H1 (cell line): ENCODE data around the gene HEPHL1. TPM values are rescaled to one million over a fixed set of nuclear protein-coding genes. Genes with fewer than 3 reads are reported as not detected.

ENCODE experiments used
- CTCF ChIA-PET: fragments of 300-600 bp; sonication (Branson Sonifier 250); formaldehyde crosslinking; loops from one replicate; lab custom pipeline; 2021; ENCODE audit not compliant: partially characterized antibody; lab: Charles Lee
- POLR2A ChIA-PET: fragments of 300-600 bp; sonication (Branson Sonifier 250); formaldehyde crosslinking; loops from one replicate; lab custom pipeline; 2021; ENCODE audit warnings: inconsistent platforms; ENCODE audit not compliant: partially characterized antibody; lab: Charles Lee
- DNase-seq, 2 experiments: peaks; one replicate each; pipeline versions ENCODE4 v3.0.0 to v3.0.0-alpha.2; 2010 to 2022; ENCODE audit warnings: low spot score in 2 of 2, low read depth in 1 of 2, mixed read lengths in 1 of 2
- FAIRE-seq: peaks from 2 replicates; lab custom pipeline; 2011; peaks lifted over from hg19 to GRCh38; lab: Jason Lieb, UNC
- H2AFZ ChIP-seq: 2 replicates; pipeline ENCODE4 v1.8.1; 2012; ENCODE audit warnings: low read length, inconsistent platforms
- H2AK5ac ChIP-seq: 2 replicates; pipeline ENCODE4 v1.6.1; 2013; ENCODE audit warnings: low read depth, low read length
- H2BK120ac ChIP-seq: replicated peaks from 2 replicates; pipeline ENCODE3; 2013; ENCODE audit warnings: low read depth, low read length, inconsistent platforms
- H2BK12ac ChIP-seq: 2 replicates; pipeline ENCODE4 v1.6.1; 2013; ENCODE audit warnings: low read depth, low read length
- H2BK15ac ChIP-seq: 2 replicates; pipeline ENCODE4 v1.6.1; 2013; ENCODE audit warnings: low read length
- H2BK20ac ChIP-seq: 2 replicates; pipeline ENCODE4 v1.6.1; 2013; ENCODE audit warnings: low read length
- H2BK5ac ChIP-seq: 2 replicates; pipeline ENCODE4 v1.6.1; 2013; ENCODE audit warnings: low read depth, low read length
- H3K14ac ChIP-seq: 2 replicates; pipeline ENCODE4 v1.6.1; 2013; ENCODE audit warnings: inconsistent platforms; ENCODE audit not compliant: insufficient read length
- H3K18ac ChIP-seq: 2 replicates; pipeline ENCODE4 v1.6.1; 2013; ENCODE audit warnings: low read length; ENCODE audit errors: extremely low read depth
- H3K23ac ChIP-seq: 2 replicates; pipeline ENCODE4 v1.6.1; 2013; ENCODE audit warnings: inconsistent platforms; ENCODE audit not compliant: insufficient read length
- H3K23me2 ChIP-seq: 2 replicates; pipeline ENCODE4 v1.6.1; 2013; ENCODE audit warnings: low read depth, low read length
- H3K27ac ChIP-seq: 2 replicates; pipeline ENCODE4 v1.6.1; 2011; ENCODE audit warnings: low read depth, low read length, inconsistent platforms
- H3K27me3 ChIP-seq, 4 experiments: replicated peaks in 1 of 4; 1 replicate in 1 of 4; 2 replicates in 3 of 4; pipeline versions ENCODE4 v1.6.1 to v1.8.1; 2011 to 2013; ENCODE audit warnings: low read length in 3 of 4, mild to moderate bottlenecking in 3 of 4, inconsistent platforms in 2 of 4, mixed read lengths in 2 of 4, moderate library complexity in 1 of 4; ENCODE audit not compliant: control insufficient read depth in 3 of 4, insufficient read depth in 3 of 4; ENCODE audit errors: extremely low read depth in 1 of 4
- H3K36me3 ChIP-seq, 4 experiments: 2 replicates each; pipeline versions ENCODE4 v1.6.1 to v1.8.1; 2011 to 2013; ENCODE audit warnings: mild to moderate bottlenecking in 4 of 4, low read length in 3 of 4, moderate library complexity in 2 of 4, control low read depth in 1 of 4, inconsistent platforms in 1 of 4; ENCODE audit not compliant: insufficient read depth in 4 of 4, control insufficient read depth in 2 of 4
- H3K4ac ChIP-seq: replicated peaks from 2 replicates; pipeline ENCODE3; 2013; ENCODE audit warnings: low read length, low read depth, mixed read lengths, inconsistent platforms; ENCODE audit not compliant: insufficient read length
- H3K4me1 ChIP-seq, 4 experiments: replicated peaks in 1 of 4; 1 replicate in 1 of 4; 2 replicates in 3 of 4; pipeline versions ENCODE4 v1.6.1 to v1.8.1; 2011 to 2013; ENCODE audit warnings: low read length in 3 of 4, inconsistent platforms in 2 of 4, mixed read lengths in 1 of 4; ENCODE audit not compliant: insufficient read depth in 4 of 4, control insufficient read depth in 3 of 4
- H3K4me2 ChIP-seq, 2 experiments: 2 replicates each; pipeline versions ENCODE4 v1.6.1 to v1.8.1; 2011 to 2013; ENCODE audit warnings: low read depth in 2 of 2, low read length in 2 of 2, control low read depth in 1 of 2, inconsistent platforms in 1 of 2, mild to moderate bottlenecking in 1 of 2; ENCODE audit not compliant: insufficient read depth in 1 of 2
- H3K4me3 ChIP-seq, 4 experiments: fragments of 200-600, 300-600 bp in 1 of 4; sonication (generic), shearing (Covaris generic), sonication (Bioruptor Twin) in 1 of 4; 2 replicates each; pipeline versions ENCODE4 v1.5.1 to v1.8.1; 2011 to 2016; ENCODE audit warnings: low read length in 4 of 4, low read depth in 3 of 4, control low read depth in 2 of 4, inconsistent platforms in 2 of 4, mild to moderate bottlenecking in 2 of 4, mixed read lengths in 1 of 4, moderate library complexity in 1 of 4; ENCODE audit not compliant: insufficient read depth in 2 of 4; ENCODE audit errors: extremely low read depth in 1 of 4
- H3K56ac ChIP-seq: replicated peaks from 2 replicates; pipeline ENCODE3; 2013; ENCODE audit warnings: low read depth, mild to moderate bottlenecking, mixed read lengths, low read length, inconsistent platforms; ENCODE audit not compliant: insufficient read length
- H3K79me1 ChIP-seq: 2 replicates; pipeline ENCODE4 v1.6.1; 2013; ENCODE audit warnings: low read depth, low read length, control low read depth
- H3K79me2 ChIP-seq, 2 experiments: 2 replicates each; pipeline versions ENCODE4 v1.6.1 to v1.8.1; 2012 to 2013; ENCODE audit warnings: low read length in 2 of 2, mild to moderate bottlenecking in 2 of 2, inconsistent platforms in 1 of 2; ENCODE audit not compliant: insufficient read depth in 2 of 2, control insufficient read depth in 1 of 2
- H3K9ac ChIP-seq, 4 experiments: replicated peaks in 1 of 4; 1 replicate in 1 of 4; 2 replicates in 3 of 4; pipeline versions ENCODE4 v1.6.1 to v1.8.1; 2011 to 2013; ENCODE audit warnings: low read depth in 3 of 4, low read length in 3 of 4, control low read depth in 2 of 4, mild to moderate bottlenecking in 2 of 4, moderate library complexity in 2 of 4, inconsistent platforms in 1 of 4; ENCODE audit errors: extremely low read depth in 1 of 4
- H3K9me3 ChIP-seq, 2 experiments: 2 replicates each; pipeline versions ENCODE4 v1.6.1 to v1.8.1; 2012 to 2013; ENCODE audit warnings: mild to moderate bottlenecking in 2 of 2, moderate library complexity in 2 of 2, control low read depth in 1 of 2, inconsistent platforms in 1 of 2, low read depth in 1 of 2, low read length in 1 of 2, mixed read lengths in 1 of 2; ENCODE audit not compliant: insufficient read depth in 2 of 2
- H4K20me1 ChIP-seq, 2 experiments: replicated peaks in 1 of 2; 2 replicates each; pipeline versions ENCODE3 to v1.8.1; 2011 to 2013; ENCODE audit warnings: inconsistent platforms in 2 of 2, low read length in 2 of 2, mild to moderate bottlenecking in 1 of 2; ENCODE audit not compliant: insufficient read depth in 2 of 2, control insufficient read depth in 1 of 2
- H4K5ac ChIP-seq: 2 replicates; pipeline ENCODE4 v1.6.1; 2013; ENCODE audit warnings: low read length, low read depth, mixed read lengths, inconsistent platforms; ENCODE audit not compliant: insufficient read length
- H4K8ac ChIP-seq: 2 replicates; pipeline ENCODE4 v1.8.0; 2013; ENCODE audit warnings: mild to moderate bottlenecking, moderate library complexity, low read length, inconsistent platforms; ENCODE audit not compliant: insufficient read depth; ENCODE audit errors: extremely low read depth
- H4K91ac ChIP-seq: replicated peaks from 2 replicates; pipeline ENCODE3; 2013; ENCODE audit warnings: low read length, mixed read lengths, inconsistent platforms; ENCODE audit not compliant: insufficient read length
- BACH1 ChIP-seq: IDR thresholded peaks from 2 replicates; pipeline ENCODE4 v1.6.1; 2012; ENCODE audit warnings: low read length, improper control_type of control experiment
- BRCA1 ChIP-seq: IDR thresholded peaks from 2 replicates; pipeline ENCODE4 v1.6.1; 2012; ENCODE audit warnings: low read depth, low read length, improper control_type of control experiment
- CTCF ChIP-seq, 3 experiments: IDR thresholded peaks; 1 replicate in 2 of 3; 2 replicates in 1 of 3; pipeline versions ENCODE4 v1.5.1 to v1.6.1; 2011; ENCODE audit warnings: low read length in 3 of 3, mild to moderate bottlenecking in 3 of 3, inconsistent platforms in 2 of 3, low read depth in 1 of 3, moderate library complexity in 1 of 3; ENCODE audit not compliant: insufficient read depth in 1 of 3; ENCODE audit errors: control extremely low read depth in 1 of 3
- E2F6 ChIP-seq: IDR thresholded peaks from 2 replicates; pipeline ENCODE4 v1.6.1; 2012; ENCODE audit warnings: inconsistent platforms
- JUND ChIP-seq: IDR thresholded peaks from 2 replicates; pipeline ENCODE4 v1.6.1; 2011; ENCODE audit warnings: mild to moderate bottlenecking, improper control_type of control experiment, low read length
- KDM4A ChIP-seq: IDR thresholded peaks from one replicate; pipeline ENCODE4 v1.7.1; 2012; ENCODE audit warnings: low read depth, mild to moderate bottlenecking, moderate library complexity, low read length, inconsistent platforms; ENCODE audit not compliant: severe bottlenecking
- KDM5A ChIP-seq: fragments of 200-600 bp; IDR thresholded peaks from 2 replicates; pipeline ENCODE4 v1.7.1; 2012; ENCODE audit warnings: mild to moderate bottlenecking, low read length, inconsistent platforms, mixed read lengths
- PHF8 ChIP-seq: fragments of 200-600 bp; sonication (generic); conservative IDR thresholded peaks from 2 replicates; pipeline ENCODE4 v1.7.1; 2012; ENCODE audit warnings: low read depth, mild to moderate bottlenecking, inconsistent platforms, low read length, moderate library complexity
- SP2 ChIP-seq: IDR thresholded peaks from 2 replicates; pipeline ENCODE4 v1.6.1; 2012; ENCODE audit warnings: mild to moderate bottlenecking, low read length, inconsistent platforms
- SP4 ChIP-seq: IDR thresholded peaks from 2 replicates; pipeline ENCODE4 v1.6.1; 2012; ENCODE audit warnings: low read length, inconsistent platforms
- SRF ChIP-seq: IDR thresholded peaks from 2 replicates; pipeline ENCODE4 v1.6.1; 2011; ENCODE audit warnings: mild to moderate bottlenecking, low read depth, low read length, moderate library complexity
- TAF7 ChIP-seq: optimal IDR thresholded peaks from 2 replicates; pipeline ENCODE3; 2011; ENCODE audit warnings: low read depth, mild to moderate bottlenecking, inconsistent platforms, low read length, moderate library complexity, borderline replicate concordance
- YY1 ChIP-seq: IDR thresholded peaks from 2 replicates; pipeline ENCODE4 v1.6.1; 2011; ENCODE audit warnings: low read depth, mild to moderate bottlenecking, low read length
- WGBS, 2 experiments: shearing (Covaris generic) in 1 of 2; methylation state at CpG; one replicate each; pipeline versions ENCODE4 v1.1.6 to v1.1.7; 2013 to 2015; ENCODE audit warnings: low lambda C conversion rate in 2 of 2, mixed read lengths in 2 of 2, inconsistent platforms in 1 of 2, low coverage in 1 of 2, missing lambda C conversion rate in 1 of 2; ENCODE audit not compliant: insufficient replicate concordance in 2 of 2, insufficient coverage in 1 of 2, insufficient read length in 1 of 2; ENCODE audit errors: extremely low coverage in 1 of 2, missing lambda C conversion rate in 1 of 2; 5-methylcytosine and 5-hydroxymethylcytosine counted together
- polyA plus RNA-seq, 7 experiments: library from polyadenylated mRNA; depleted of rRNA in 3 of 7; stranded (reverse) in 5 of 7; unstranded in 2 of 7; fragments of >200 nt in 5 of 7; fragments of 200-250 nt in 2 of 7; gene quantifications; 1 replicate in 5 of 7; 2 replicates in 1 of 7; 4 replicates in 1 of 7; pipeline versions ENCODE4 v1.2.1 to v1.2.3, GENCODE V29; 2011 to 2013; ENCODE audit warnings: missing spikeins in 2 of 7, mixed read lengths in 2 of 7
- total RNA-seq: library from RNA; stranded (reverse); fragmentation: NEBNext Ultra II Directional; extraction: Animal tissue kit (Norgen Biotek cat#: 25700); gene quantifications from 2 replicates; pipeline ENCODE4 v1.2.1, GENCODE V29; 2021

The HEPHL1 gene
- total and polyA plus RNA-seq, 2 of the 8 experiments (the other 6 are each of a cell fraction or from before 2014, with no cell fraction given): 0.09 to 0.11 TPM

GRCh38 chr11:94090401-94090800 lies 69.2 kb downstream of the HEPHL1 start:
- Histone ChIP-seq H4K8ac (no peak overlapping the region), H4K5ac (no peak overlapping the region), H3K36me3 (no peaks in the 10 kb centered on the region), H2AFZ (no peak overlapping the region), H2BK12ac (no peak overlapping the region), H2BK5ac (no peak overlapping the region), H3K23me2 (no peaks in the 10 kb centered on the region), H3K27me3 (no peaks in the 10 kb centered on the region), H3K18ac (no peak overlapping the region), H2BK120ac (no peak overlapping the region), H3K4me3 (no peak overlapping the region), H3K4ac (no peak overlapping the region), H3K9ac (no peak overlapping the region), H2BK15ac (no peak overlapping the region), H3K4me2 (no peak overlapping the region), H3K23ac (no peak overlapping the region), H4K91ac (no peak overlapping the region), H2AK5ac (no peak overlapping the region), H3K14ac (no peak overlapping the region), H3K4me1 (no peaks in the 10 kb centered on the region), H4K20me1 (no peaks in the 10 kb centered on the region), H2BK20ac (no peak overlapping the region), H3K79me1 (no peaks in the 10 kb centered on the region), H3K56ac (no peak overlapping the region), H3K27ac (no peak overlapping the region), H3K9me3 (no peaks in the 10 kb centered on the region), H3K79me2 (no peaks in the 10 kb centered on the region)
- 79% methylated on average over 1 of the region's 1 CpG; no CpG with 5 or more reads in 1 of the 2 experiments for WGBS, 2 experiments
- DNase-seq: no peak
- POLR2A ChIA-PET: no interaction called here
- no peak for FAIRE-seq
- CTCF ChIA-PET: no interaction called here
- TF ChIP-seq JUND: no peak
- no peak for TF ChIP-seq PHF8
- TF ChIP-seq SP4: no peak
- TF ChIP-seq E2F6: no peak
- no peak for TF ChIP-seq SP2
- no peak for TF ChIP-seq KDM4A
- TF ChIP-seq BACH1: no peak
- TF ChIP-seq TAF7: no peak
- no peak for TF ChIP-seq KDM5A
- TF ChIP-seq CTCF (IDR thresholded peaks at IDR 0.05; ENCODE audit: control extremely low read depth in 1 of 3, insufficient read depth in 1 of 3, low read depth in 1 of 3, low read length in 3 of 3): no peak
- no peak for TF ChIP-seq YY1
- TF ChIP-seq SRF: no peak
- TF ChIP-seq BRCA1: no peak
